GM21526 (cell line): ENCODE results near the gene KCTD1.

Source experiments
- ATAC-seq: cut with Tn5 transposase; IDR thresholded peaks from one replicate; pipeline ENCODE4 v1.9.1; 2021; ENCODE audit warnings: moderate library complexity; ENCODE audit not compliant: unreplicated experiment, low FRiP score

KCTD1 gene

GRCh38 chr18:26548415-26549262 is at the start of gene KCTD1:
Gene KCTD1, minus strand, starts transcription at chr18:26548553. Its CDS starts 17 bp downstream, at chr18:26548536.
- peak; percentile 46 for ATAC-seq

GRCh38 chr18:26593365-26594320 is 45.3 kb upstream of the KCTD1 start:
- no peak for ATAC-seq

- no peak for ATAC-seq
These were observed 36.4 kb upstream of the KCTD1 start for GRCh38 chr18:26584745-26585144.

- no peak for ATAC-seq
These were observed 31.7 kb upstream of the KCTD1 start for GRCh38 chr18:26579941-26580618.

GRCh38 chr18:26575865-26576217 is 27.5 kb upstream of the KCTD1 start:
- ATAC-seq, result no peak

- ATAC-seq, result no peak
These were observed 26.9 kb upstream of the KCTD1 start for GRCh38 chr18:26574958-26575864.

GRCh38 chr18:26568926-26569665 is 20.7 kb upstream of the KCTD1 start:
- ATAC-seq, result no peak

GRCh38 chr18:26568513-26568912 is 20.2 kb upstream of the KCTD1 start:
- ATAC-seq, result no peak

GRCh38 chr18:26566874-26567555 is 18.7 kb upstream of the KCTD1 start:
- ATAC-seq, result no peak

GRCh38 chr18:26565514-26565913 is 17.2 kb upstream of the KCTD1 start:
- no peak for ATAC-seq

- ATAC-seq, result no peak
These were observed 14.7 kb upstream of the KCTD1 start for GRCh38 chr18:26563024-26563423.

GRCh38 chr18:26562568-26562967 is 14.2 kb upstream of the KCTD1 start:
- ATAC-seq, result no peak

GRCh38 chr18:26561769-26562168 is 13.4 kb upstream of the KCTD1 start:
- no peak for ATAC-seq

- peak; percentile 83 for ATAC-seq
These were observed 8.2 kb upstream of the KCTD1 start for GRCh38 chr18:26556573-26556972.

- ATAC-seq, result no peak
These were observed 7.6 kb upstream of the KCTD1 start for GRCh38 chr18:26555804-26556553.

GRCh38 chr18:26553943-26554342 is 5.6 kb upstream of the KCTD1 start:
- ATAC-seq, result no peak

- ATAC-seq, result no peak
These were observed 3.3 kb upstream of the KCTD1 start for GRCh38 chr18:26551695-26552081.
